Endothelial cell of umbilical vein (primary cell): ENCODE data around the gene RASL10A.

ENCODE experiments used
- CTCF ChIP-seq, 2 donors: IDR thresholded peaks; 1 replicate in 1 of 2; 2 replicates in 1 of 2; pipeline ENCODE4 v1.5.1; 2011; ENCODE audit warnings: low read length in 2 of 2, mild to moderate bottlenecking in 2 of 2, moderate library complexity in 2 of 2, control low read depth in 1 of 2, inconsistent platforms in 1 of 2, low read depth in 1 of 2; ENCODE audit not compliant: insufficient read depth in 1 of 2; ENCODE audit errors: extremely low read depth in 1 of 2
- EZH2 ChIP-seq: IDR thresholded peaks from 2 replicates; pipeline ENCODE4 v1.6.1; 2012; ENCODE audit warnings: borderline replicate concordance, low read depth, mild to moderate bottlenecking, moderate library complexity, low read length, inconsistent platforms; ENCODE audit not compliant: severe bottlenecking
- JUN ChIP-seq: IDR thresholded peaks from 2 replicates; pipeline ENCODE4 v1.6.1; 2011; ENCODE audit warnings: borderline replicate concordance, low read depth; ENCODE audit not compliant: insufficient read length, insufficient read depth
- POLR2A ChIP-seq: IDR thresholded peaks from 2 replicates; pipeline ENCODE4 v1.6.1; 2012; ENCODE audit warnings: low read depth, mild to moderate bottlenecking, control low read depth, low read length
- POLR2AphosphoS5 ChIP-seq: IDR thresholded peaks from 2 replicates; pipeline ENCODE4 v1.6.1; 2012; ENCODE audit warnings: low read depth, mild to moderate bottlenecking, control low read depth, low read length, moderate library complexity; ENCODE audit not compliant: insufficient read depth
- TF ChIP-seq, protein P1 (sequence below): IDR thresholded peaks from 2 replicates; pipeline ENCODE4 v1.6.1; 2011; ENCODE audit not compliant: insufficient read depth, insufficient read length

DNA sequence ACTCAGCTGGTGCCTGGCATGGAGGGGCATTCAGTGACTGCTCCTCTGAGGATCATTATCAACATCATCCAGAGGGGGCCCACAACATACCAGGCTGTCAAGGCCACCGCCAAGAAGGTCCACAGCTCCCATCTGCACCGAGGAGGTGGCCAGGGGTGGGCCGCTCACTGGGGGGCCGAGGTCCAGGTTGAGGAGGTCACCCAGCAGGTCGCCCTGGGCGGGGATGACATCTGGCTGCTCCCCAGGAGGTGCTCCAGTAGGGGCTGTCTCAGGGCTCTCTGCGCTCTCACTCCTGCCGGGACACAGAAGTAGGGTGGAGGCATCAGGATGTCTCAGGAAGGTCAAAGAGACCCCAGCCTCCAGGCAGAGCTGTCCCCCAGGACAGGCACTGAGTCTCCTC lies 25.1 kb upstream of the RASL10A start:
- TF ChIP-seq CTCF (IDR thresholded peaks at IDR 0.05; ENCODE audit: extremely low read depth in 1 of 2, insufficient read depth in 1 of 2, low read depth in 1 of 2, low read length in 2 of 2) (no peak), EZH2 (no peak), POLR2A (no peak), JUN (no peak), POLR2AphosphoS5 (no peak)
- TF ChIP-seq, protein P1, sequence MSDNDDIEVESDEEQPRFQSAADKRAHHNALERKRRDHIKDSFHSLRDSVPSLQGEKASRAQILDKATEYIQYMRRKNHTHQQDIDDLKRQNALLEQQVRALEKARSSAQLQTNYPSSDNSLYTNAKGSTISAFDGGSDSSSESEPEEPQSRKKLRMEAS = no peak
